GM21423 (cell line): Measurements from ENCODE around the gene SRRT.
"Not testable (repeated sequence)": the region's sequence is repeated elsewhere in the genome, so short reads cannot be mapped to it uniquely, and the experiment has no call there.

ENCODE experiments used
- ATAC-seq: cut with Tn5 transposase; IDR thresholded peaks from one replicate; pipeline ENCODE4 v1.9.1; 2021; ENCODE audit warnings: mild to moderate bottlenecking, moderate library complexity; ENCODE audit not compliant: unreplicated experiment

The SRRT gene

GRCh38 chr7:100854146-100854895 lies 20.6 kb upstream of the SRRT start:
- no peak for ATAC-seq

- ATAC-seq, result not testable (repeated sequence)
Observed at GRCh38 chr7:100854899-100855298, 20.0 kb upstream of the SRRT start.

GRCh38 chr7:100855515-100855914 lies 19.4 kb upstream of the SRRT start:
- ATAC-seq, result no peak

- no peak for ATAC-seq
Observed at GRCh38 chr7:100856871-100857282, 18.0 kb upstream of the SRRT start.

GRCh38 chr7:100859856-100860255 lies 15.0 kb upstream of the SRRT start:
- ATAC-seq, result no peak

- ATAC-seq, result no peak
Observed at GRCh38 chr7:100860702-100861615, 13.9 kb upstream of the SRRT start.

GRCh38 chr7:100861616-100861985 lies 13.3 kb upstream of the SRRT start:
- no peak for ATAC-seq

- ATAC-seq, result no peak
Observed at GRCh38 chr7:100863406-100863950, 11.4 kb upstream of the SRRT start.

- no peak for ATAC-seq
Observed at GRCh38 chr7:100864263-100864845, 10.5 kb upstream of the SRRT start.

- ATAC-seq, result no peak
Observed at GRCh38 chr7:100865372-100865911, 9.5 kb upstream of the SRRT start.

- no peak for ATAC-seq
Observed at GRCh38 chr7:100865938-100866728, 8.8 kb upstream of the SRRT start.

- no peak for ATAC-seq
Observed at GRCh38 chr7:100866729-100867039, 8.2 kb upstream of the SRRT start.

GRCh38 chr7:100867040-100867775 lies 7.7 kb upstream of the SRRT start, which contains the start of gene TRIP6:
Gene TRIP6 (plus strand): TSS chr7:100867387. CDS start chr7:100867498, 111 bp downstream.
- ATAC-seq, result peak; percentile 50

GRCh38 chr7:100867776-100868485 lies 7.0 kb upstream of the SRRT start:
- no peak for ATAC-seq

- no peak for ATAC-seq
Observed at GRCh38 chr7:100873599-100874299, 1.2 kb upstream of the SRRT start.

GRCh38 chr7:100874300-100874576 lies 665 bp upstream of the SRRT start:
- ATAC-seq, result no peak

GRCh38 chr7:100875356-100875751 lies 451 bp downstream of the SRRT start:
- peak; percentile 18 for ATAC-seq

- no peak for ATAC-seq
Observed at GRCh38 chr7:100878013-100878412, 3.1 kb downstream of the SRRT start.

GRCh38 chr7:100878685-100879084 lies 3.8 kb downstream of the SRRT start:
- ATAC-seq, result no peak
